SKM-1 (cell line): Measurements from ENCODE around the gene OSBPL10.

Experiments used
- DNase-seq: peaks from one replicate; lab custom pipeline; 2025; ENCODE audit not compliant: unreplicated experiment; lab: John Stamatoyannopoulos, UW

The OSBPL10 gene

DNA sequence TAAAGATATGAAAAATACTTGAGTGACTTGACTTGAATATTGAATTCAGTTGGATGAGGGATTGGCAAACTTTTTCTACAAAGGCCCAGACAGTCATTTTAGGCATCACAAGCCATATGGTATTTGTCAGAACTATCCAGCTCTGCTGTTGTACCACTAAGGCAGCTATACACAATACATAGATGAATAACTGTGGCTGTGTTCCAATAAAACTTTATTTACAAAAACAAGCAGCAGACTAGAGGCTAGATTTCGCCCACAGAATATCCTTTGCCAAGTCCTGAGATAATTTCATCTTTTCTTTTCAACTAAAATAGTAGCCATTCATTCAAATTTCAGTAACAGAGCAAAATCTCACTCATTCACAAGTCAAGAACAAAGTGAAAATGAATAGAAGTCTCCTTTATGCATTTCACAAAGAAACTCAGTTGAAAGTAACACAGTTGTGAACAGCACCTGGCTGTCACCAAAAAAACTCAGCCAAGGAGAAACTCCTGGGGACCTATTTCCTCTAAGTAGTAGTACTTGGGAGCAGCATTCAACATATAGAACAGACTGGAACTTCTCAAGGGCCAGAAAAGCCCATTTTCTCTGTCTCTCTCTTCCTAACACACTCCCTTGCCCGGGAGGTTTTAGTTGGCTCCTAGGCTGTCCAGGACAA is 56.3 kb downstream of the OSBPL10 start:
- no peak for DNase-seq

DNA sequence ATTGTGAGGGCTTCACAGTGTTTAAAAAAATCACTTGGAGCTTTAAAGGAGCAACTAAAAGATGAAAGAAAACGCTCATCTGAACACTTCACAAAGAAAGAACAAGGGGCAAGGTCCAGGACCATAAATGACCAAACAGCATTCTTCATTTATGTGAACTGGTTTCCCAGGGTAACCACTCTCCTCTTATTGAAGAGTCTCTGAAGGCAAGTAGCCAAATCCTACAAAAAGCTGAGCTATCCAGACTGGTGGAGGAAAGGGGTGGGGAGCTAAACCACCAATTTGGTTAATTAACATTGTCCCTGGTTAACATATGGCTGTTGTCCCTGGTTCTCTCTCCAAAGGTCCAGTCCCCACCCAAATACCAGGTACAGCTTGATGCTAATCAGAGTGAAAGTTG is 58.1 kb downstream of the OSBPL10 start:
- DNase-seq, result no peak

GRCh38 chr3:31921837-31922236 is 59.2 kb downstream of the OSBPL10 start:
- no peak for DNase-seq

DNA sequence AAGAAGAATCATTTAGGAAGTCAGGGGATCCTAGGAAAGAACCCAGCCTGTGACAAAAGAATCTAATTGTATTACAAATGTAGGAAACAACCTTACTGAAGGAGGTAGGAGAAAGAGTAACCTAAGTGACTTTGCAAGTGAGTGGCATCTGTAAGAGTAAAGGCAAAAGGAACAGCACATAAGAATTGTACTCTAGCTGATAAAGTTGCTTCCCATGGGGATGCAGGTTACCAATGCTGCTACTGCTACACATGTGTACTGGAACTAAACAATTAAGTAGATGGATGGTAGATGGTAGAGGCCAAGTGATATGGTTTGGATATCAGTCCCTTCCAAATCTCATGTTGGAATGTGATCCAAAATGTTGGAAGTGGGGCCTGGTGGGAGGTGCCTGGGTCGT is 60.8 kb downstream of the OSBPL10 start:
- no peak for DNase-seq

DNA sequence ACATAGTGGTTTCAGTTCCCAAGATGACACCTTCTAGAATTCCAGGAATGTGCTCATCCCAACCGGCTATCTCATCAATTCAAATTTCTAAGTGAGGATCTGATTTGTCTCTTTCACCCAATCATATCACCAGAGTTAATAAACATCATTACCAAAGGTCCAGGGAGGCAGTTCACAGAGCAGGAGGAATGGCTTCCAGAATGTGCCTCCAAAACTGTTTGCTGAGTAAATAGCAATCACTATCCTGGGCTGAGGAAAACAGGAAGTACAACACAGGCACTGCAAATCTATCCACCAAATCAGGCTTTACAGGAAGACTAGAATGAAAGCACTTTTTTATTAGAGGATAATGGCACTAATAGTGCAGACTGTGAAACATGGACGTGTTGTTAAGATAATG is 61.5 kb downstream of the OSBPL10 start:
- DNase-seq, result no peak

DNA sequence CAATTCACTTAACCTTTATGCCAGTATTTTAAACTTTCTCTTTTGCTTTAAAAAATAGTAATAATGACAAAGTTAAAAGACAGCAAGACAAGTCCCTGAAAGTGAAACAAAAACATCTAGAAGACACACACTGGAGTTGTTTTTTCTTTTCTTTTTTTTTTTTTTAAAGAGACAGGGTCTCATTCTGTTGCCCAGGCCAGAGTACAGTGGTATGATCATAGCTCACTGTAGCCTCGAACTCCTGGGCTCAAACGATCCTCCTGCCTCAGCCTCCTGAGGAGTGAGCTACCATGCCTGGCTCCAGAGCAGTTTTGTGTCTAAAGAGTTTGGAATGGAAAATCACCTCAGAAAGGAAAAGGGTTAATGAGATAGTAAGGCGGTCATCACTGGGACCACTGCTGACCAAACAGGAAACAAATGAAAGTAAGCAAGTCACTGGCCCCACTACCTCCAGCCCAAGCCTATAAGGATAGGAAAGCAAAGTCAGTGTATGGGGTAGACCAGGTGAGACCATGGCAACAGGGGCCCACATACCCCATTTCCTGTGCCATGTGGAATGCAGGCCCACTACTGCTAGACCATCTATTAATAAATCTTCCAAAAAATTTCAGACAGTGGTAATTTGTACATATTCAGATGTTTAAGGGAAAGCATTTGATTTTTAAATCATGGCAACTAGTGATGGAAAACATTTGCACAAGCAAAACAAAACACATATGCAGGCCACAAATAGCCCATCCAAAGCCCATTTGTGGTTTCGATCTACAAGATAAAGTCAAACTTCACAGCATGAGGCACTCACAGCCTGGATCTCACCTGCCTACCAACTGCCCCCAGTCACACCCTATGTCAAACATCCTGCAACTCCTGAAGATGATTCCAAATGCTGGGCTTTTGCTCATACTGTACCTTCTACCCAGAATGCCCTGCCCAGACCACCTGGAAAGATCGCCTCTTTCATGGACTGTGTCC is 62.6 kb downstream of the OSBPL10 start:
- no peak for DNase-seq

- DNase-seq, result no peak
Observed at GRCh38 chr3:31917303-31918005, 63.6 kb downstream of the OSBPL10 start.

DNA sequence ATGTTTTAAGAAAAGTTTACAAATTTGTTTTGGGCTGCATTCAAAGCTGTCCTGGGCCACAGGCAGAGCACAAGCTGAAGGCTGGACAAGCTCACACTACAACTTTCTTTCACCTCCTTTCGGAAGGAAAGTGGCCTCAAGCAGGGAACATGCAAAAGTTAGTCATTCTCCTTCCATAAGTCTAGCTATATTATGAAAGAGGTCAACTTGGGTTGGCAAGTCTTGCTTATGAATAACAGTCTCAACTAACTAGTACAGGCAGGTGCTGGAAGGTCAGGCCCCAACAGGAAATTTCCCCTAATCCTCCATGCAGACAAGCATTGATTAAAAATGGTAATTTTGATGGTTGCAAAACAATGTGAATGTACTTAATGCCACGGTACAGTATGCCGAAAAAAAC is 69.4 kb downstream of the OSBPL10 start:
- DNase-seq, result no peak

GRCh38 chr3:31911124-31911523 is 69.9 kb downstream of the OSBPL10 start:
- no peak for DNase-seq

GRCh38 chr3:31909455-31909854 is 71.6 kb downstream of the OSBPL10 start:
- DNase-seq, result no peak

DNA sequence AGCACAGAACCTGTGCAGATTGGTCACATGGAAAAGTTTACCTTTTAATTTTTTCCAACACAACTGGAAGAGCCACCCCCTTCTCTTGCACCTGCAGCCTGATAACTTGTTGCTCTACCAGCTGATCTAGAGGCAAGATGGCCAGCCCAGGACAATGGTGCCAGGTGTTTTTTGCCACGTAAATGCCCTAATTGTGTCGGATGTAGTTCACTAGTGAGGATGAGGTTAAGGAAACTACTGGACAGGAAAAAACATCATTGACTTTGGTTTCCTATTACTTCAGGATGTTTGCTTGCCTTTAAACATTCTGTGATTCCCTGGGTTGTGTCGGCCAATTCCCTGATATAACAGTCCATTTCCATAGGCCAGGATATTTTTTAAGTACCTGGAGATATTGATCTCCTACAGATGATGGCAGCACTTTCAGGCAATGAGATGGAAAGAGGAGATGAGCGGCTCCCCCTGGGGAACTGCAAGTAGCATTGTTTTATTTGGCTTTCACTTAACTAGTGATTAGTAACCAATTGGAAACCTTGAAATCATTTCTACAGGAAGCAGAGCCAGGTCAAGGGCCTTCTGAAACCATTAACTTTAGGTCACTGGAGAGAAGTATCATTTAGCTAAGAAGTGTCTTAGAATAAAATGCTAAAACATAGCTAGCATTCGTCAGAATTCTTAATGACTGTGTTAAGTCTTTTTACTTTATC is 72.5 kb downstream of the OSBPL10 start:
- DNase-seq, result no peak

GRCh38 chr3:31906182-31906581 is 74.9 kb downstream of the OSBPL10 start:
- DNase-seq, result no peak

DNA sequence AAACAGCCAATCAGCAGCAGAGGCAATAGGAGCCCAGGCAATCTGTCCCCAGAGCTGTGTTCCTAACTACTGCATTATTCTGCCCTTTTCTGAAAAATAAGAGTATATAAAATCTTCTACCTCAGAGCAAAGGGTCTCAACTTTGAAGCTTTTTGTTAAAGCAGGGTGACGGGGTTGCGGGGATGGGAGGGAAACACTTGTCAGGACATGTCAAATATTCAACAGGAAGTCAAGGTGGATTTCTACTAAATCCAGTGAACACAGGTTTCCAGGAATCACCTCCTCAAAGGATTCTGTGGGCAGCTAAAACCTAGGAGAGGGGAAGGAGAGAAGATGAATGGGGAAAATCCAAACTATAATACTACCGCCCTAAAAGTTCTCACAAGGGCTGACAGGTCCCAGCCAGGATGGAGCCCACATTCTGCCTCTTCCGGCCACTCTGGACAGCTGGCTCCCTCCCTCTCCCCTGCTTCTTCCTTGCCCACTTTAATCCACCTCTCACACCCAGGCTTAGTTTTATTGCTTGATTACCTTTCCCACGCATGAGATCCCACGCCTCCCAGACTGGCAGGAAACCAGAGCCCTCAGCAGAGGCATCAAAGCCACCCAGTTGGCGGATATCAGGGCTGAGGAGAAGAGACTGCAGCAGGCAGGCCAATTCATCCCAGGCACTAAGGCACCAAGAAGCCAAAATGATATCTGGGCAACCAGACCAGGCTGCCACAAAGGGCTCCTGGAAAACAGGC is 77.2 kb downstream of the OSBPL10 start:
- DNase-seq, result no peak

GRCh38 chr3:31900583-31900982 is 80.5 kb downstream of the OSBPL10 start:
- DNase-seq, result no peak

GRCh38 chr3:31896648-31897433 is 84.2 kb downstream of the OSBPL10 start:
- DNase-seq, result no peak

DNA sequence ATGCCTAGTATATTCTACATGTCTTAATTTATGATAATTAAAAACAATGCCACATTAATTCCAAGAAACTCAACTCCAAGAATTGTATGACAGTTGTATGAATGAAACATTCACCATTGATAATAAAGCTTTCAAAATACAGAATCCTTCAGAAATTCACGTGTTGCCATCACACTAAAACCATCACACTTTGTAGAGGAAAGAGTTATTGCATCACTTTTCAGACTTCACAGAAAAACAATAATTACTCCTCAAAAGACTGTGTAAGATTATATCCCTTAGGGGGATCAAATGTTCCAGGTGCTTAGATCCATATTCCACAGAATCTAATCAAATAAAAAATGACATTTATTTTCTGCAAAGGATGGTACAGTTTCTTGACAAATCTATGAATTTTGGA is 85.0 kb downstream of the OSBPL10 start:
- DNase-seq, result no peak

DNA sequence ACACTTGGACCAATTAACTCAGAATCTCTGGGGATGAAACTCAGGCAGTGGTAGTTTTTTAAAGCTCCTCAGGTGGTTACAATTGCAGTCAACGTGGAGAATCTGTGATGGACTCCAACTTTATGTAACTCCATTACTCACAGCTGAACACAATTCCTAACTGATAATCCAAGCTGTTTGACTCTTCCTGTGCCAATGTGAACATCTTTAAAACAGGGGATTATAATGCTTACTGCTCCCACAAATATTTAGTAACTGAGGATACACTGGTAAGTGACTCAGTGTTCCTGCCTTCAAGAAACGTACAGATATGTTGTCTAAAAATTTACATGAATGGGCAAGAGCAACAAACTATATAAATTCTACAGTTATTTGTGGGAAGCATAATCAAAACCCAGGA is 85.6 kb downstream of the OSBPL10 start:
- DNase-seq, result no peak

- DNase-seq, result no peak
Observed at GRCh38 chr3:31892916-31893573, 88.0 kb downstream of the OSBPL10 start.

DNA sequence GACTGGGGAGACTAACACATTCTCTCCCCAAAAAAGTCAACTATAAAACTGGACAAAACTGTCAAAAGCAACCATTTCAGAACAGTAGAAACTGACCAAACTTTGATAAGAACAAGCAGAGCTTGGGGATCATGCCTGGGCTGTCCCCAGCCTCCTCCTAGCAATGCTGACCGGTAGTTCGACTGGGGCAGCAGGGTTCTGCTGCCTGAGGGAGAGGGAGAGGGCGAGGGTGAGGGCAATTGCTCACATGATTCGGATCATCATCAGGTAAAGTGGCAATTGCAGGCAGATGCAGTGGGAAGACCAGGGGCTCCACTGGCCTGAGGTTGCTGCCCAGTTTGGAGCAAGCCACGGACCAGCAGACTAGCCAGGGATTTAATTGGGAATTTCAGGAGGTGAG is 88.6 kb downstream of the OSBPL10 start:
- no peak for DNase-seq
